Measurements from ENCODE around the gene GNB1.

DNA sequence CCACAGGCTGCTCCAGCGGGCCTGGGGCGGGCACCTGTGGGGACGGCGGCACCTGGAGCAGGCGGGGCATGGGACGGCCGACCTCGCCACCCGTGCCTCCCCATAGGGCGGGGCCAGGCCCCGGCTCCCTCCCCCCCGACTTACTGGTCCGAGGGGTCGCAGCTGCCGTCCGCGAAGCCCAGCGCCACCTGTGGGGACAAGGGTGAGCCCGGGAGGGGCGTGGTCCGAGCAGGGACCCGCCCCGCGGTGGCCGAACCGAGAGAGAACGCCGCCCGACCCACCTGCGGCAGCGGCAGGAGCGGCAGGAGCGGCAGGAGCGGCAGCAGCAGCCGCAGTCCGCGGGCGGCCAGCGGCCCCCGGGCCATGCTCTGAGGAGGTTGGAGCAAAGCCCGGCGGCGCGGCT lies 28.0 kb upstream of the GNB1 start, which contains the start of gene TMEM52:
- TF ChIP-seq, protein P1, sequence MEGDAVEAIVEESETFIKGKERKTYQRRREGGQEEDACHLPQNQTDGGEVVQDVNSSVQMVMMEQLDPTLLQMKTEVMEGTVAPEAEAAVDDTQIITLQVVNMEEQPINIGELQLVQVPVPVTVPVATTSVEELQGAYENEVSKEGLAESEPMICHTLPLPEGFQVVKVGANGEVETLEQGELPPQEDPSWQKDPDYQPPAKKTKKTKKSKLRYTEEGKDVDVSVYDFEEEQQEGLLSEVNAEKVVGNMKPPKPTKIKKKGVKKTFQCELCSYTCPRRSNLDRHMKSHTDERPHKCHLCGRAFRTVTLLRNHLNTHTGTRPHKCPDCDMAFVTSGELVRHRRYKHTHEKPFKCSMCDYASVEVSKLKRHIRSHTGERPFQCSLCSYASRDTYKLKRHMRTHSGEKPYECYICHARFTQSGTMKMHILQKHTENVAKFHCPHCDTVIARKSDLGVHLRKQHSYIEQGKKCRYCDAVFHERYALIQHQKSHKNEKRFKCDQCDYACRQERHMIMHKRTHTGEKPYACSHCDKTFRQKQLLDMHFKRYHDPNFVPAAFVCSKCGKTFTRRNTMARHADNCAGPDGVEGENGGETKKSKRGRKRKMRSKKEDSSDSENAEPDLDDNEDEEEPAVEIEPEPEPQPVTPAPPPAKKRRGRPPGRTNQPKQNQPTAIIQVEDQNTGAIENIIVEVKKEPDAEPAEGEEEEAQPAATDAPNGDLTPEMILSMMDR (IDR thresholded peaks at IDR 0.05), result peak in 1 of 3 experiments; percentile 2
- peak; percentile 55 for TF ChIP-seq POLR2A (IDR thresholded peaks at IDR 0.05)

Data from testis (tissue), 2 donors.